HL-60 (cell line): ENCODE results near the gene CES3.

Experiments
- DNase-seq, 2 experiments: peaks; one replicate each; pipeline ENCODE4 v3.0.0-alpha.2; 2010 to 2020; ENCODE audit warnings: low read depth in 1 of 2, low spot score in 1 of 2
- H3K27ac ChIP-seq: fragments of 250-450 bp; sonication (Bioruptor Pico); replicated peaks from 2 replicates; pipeline ENCODE4 v1.5.1; 2020; ENCODE audit warnings: mild to moderate bottlenecking, moderate library complexity
- H3K27me3 ChIP-seq: fragments of 250-450 bp; sonication (Bioruptor Pico); 2 replicates; pipeline ENCODE4 v1.5.1; 2021; ENCODE audit warnings: mild to moderate bottlenecking, moderate library complexity; ENCODE audit not compliant: insufficient read depth, poor library complexity, severe bottlenecking
- H3K4me3 ChIP-seq: replicated peaks from 2 replicates; pipeline ENCODE4 v1.5.1; 2011; ENCODE audit warnings: mild to moderate bottlenecking, control low read depth, low read length; ENCODE audit not compliant: insufficient read depth
- CTCF ChIP-seq: IDR thresholded peaks from one replicate; pipeline ENCODE4 v1.5.1; 2011; ENCODE audit warnings: low read length, control low read depth, inconsistent platforms; ENCODE audit not compliant: insufficient read depth
- GABPA ChIP-seq: IDR thresholded peaks from 2 replicates; pipeline ENCODE4 v1.6.1; 2012; ENCODE audit warnings: low read depth
- POLR2AphosphoS5 ChIP-seq: IDR thresholded peaks from 2 replicates; pipeline ENCODE4 v1.6.1; 2012; ENCODE audit warnings: low read depth
- REST ChIP-seq: IDR thresholded peaks from 2 replicates; pipeline ENCODE4 v1.6.1; 2012; ENCODE audit warnings: low read depth; ENCODE audit not compliant: insufficient replicate concordance
- SPI1 ChIP-seq: IDR thresholded peaks from 2 replicates; pipeline ENCODE4 v1.6.1; 2012; ENCODE audit warnings: low read depth, mild to moderate bottlenecking, borderline replicate concordance

The CES3 gene

GRCh38 chr16:67014634-67015312 is 53.7 kb downstream of the CES3 start:
- Histone ChIP-seq H3K27me3 (peaks cover 13% of the 10 kb centered on the region), H3K4me3 (peak overlapping the region; percentile 42; the same call in 1 of the 2 replicates), H3K27ac (no peak overlapping the region)
- no peak for DNase-seq
- TF ChIP-seq GABPA (no peak), CTCF (no peak), SPI1 (no peak), REST (no peak), POLR2AphosphoS5 (no peak)

GRCh38 chr16:67015313-67015731 is 54.3 kb downstream of the CES3 start:
- no peak overlapping the region for H3K27ac ChIP-seq
- TF ChIP-seq SPI1 (no peak), REST (no peak), CTCF (no peak), POLR2AphosphoS5 (no peak), GABPA (no peak)
- H3K4me3 ChIP-seq: no peak overlapping the region
- no peak for DNase-seq
- peaks cover 13% of the 10 kb centered on the region for H3K27me3 ChIP-seq

GRCh38 chr16:67016143-67016542 is 55.1 kb downstream of the CES3 start:
- H3K27ac ChIP-seq: no peak overlapping the region
- TF ChIP-seq CTCF: no peak
- TF ChIP-seq POLR2AphosphoS5: no peak
- TF ChIP-seq REST: no peak
- TF ChIP-seq GABPA: no peak
- TF ChIP-seq SPI1: no peak
- DNase-seq: no peak
- H3K27me3 ChIP-seq: peaks cover 13% of the 10 kb centered on the region
- H3K4me3 ChIP-seq: no peak overlapping the region
